Gastroesophageal sphincter (tissue), 3 donors: ENCODE results near the gene TNS1.

Experiments
- EP300 ChIP-seq: sonication (generic); formaldehyde crosslinking; IDR thresholded peaks from one replicate; pipeline ENCODE4 v1.6.1; 2017; ENCODE audit warnings: antibody characterized with exemption, mild to moderate bottlenecking
- POLR2A ChIP-seq, 2 donors: fragments of 450-650 bp; IDR thresholded peaks; one replicate each; pipeline ENCODE4 v1.6.1; 2017; ENCODE audit warnings: antibody characterized with exemption in 2 of 2, mild to moderate bottlenecking in 2 of 2, moderate library complexity in 1 of 2
- TF ChIP-seq, protein P1 (sequence below), 4 experiments: fragments of 200-600 bp in 2 of 4; fragments of 450-650 bp in 2 of 4; sonication (generic) in 1 of 4; IDR thresholded peaks; one replicate each; pipeline ENCODE4 v1.5.1; 2017 to 2019; ENCODE audit warnings: antibody characterized with exemption in 4 of 4, mild to moderate bottlenecking in 2 of 4, moderate library complexity in 2 of 4

DNA sequence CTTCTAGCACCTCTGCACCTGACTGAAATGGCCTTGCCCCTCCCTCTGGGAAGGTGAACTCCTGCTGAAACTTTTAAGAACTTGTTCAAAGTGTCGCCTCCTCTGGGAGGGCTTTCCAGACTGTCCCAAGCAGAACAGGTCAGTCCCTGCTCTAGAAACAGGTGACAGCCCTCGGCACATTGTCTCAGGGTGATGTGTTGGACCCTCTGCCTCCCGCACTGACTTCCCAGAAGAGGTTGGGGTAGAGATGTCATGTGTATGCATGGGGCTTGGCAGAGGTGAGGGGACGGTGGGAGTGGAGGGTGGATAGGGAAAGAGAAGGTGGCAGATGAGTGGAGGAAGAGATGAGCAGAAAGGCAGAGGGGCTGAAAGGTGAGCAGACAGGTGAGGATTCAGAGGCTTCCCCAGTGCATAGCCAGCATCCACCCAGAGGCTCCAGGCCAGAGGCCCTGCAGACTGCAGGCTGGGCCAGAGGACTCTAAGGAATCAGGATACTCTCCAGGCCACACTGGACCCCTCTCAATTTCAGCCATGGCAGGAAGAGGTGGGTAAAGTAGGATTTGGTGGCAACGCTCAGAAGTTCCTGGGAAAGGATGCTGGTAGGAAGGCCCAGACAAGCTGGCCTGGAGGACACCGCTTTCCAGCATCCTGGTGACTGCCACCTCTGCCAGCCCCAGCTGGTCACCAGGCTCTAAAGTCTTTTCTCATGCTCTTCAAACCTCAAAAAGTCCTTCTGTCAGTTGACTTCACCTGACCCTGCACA is 24.8 kb upstream of the TNS1 start:
- TF ChIP-seq, protein P1, sequence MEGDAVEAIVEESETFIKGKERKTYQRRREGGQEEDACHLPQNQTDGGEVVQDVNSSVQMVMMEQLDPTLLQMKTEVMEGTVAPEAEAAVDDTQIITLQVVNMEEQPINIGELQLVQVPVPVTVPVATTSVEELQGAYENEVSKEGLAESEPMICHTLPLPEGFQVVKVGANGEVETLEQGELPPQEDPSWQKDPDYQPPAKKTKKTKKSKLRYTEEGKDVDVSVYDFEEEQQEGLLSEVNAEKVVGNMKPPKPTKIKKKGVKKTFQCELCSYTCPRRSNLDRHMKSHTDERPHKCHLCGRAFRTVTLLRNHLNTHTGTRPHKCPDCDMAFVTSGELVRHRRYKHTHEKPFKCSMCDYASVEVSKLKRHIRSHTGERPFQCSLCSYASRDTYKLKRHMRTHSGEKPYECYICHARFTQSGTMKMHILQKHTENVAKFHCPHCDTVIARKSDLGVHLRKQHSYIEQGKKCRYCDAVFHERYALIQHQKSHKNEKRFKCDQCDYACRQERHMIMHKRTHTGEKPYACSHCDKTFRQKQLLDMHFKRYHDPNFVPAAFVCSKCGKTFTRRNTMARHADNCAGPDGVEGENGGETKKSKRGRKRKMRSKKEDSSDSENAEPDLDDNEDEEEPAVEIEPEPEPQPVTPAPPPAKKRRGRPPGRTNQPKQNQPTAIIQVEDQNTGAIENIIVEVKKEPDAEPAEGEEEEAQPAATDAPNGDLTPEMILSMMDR (IDR thresholded peaks at IDR 0.05) = no peak
- no peak for TF ChIP-seq POLR2A (IDR thresholded peaks at IDR 0.05)
- no peak for TF ChIP-seq EP300
